T47D (cell line): ENCODE data around the gene SGMS1.

Source experiments
- DNase-seq, 2 experiments: peaks; one replicate each; pipeline versions ENCODE4 v3.0.0 to v3.0.0-alpha.2; 2011 to 2012; ENCODE audit warnings: low read depth in 1 of 2, low spot score in 1 of 2
- JUND ChIP-seq: IDR thresholded peaks from 2 replicates; pipeline ENCODE4 v1.6.1; 2012; ENCODE audit warnings: low read depth
- in situ Hi-C: cut with HindIII; loops from 2 replicates; pipeline ENCODE4 v1.10.0; 2016; ENCODE audit warnings: low sequenced_read_pairs, low pct_unique_long_range_greater_than_20kb

SGMS1 gene

GRCh38 chr10:50312464-50313437 lies 311.0 kb downstream of the SGMS1 start:
- no peak for DNase-seq
- in situ Hi-C loops: no loop called here
- TF ChIP-seq JUND: no peak

GRCh38 chr10:50310560-50311174 lies 313.1 kb downstream of the SGMS1 start:
- TF ChIP-seq JUND: no peak
- DNase-seq: peak in 1 of 2 experiments; percentile 49
- in situ Hi-C loops: no loop called here

- DNase-seq: no peak
- TF ChIP-seq JUND: no peak
- in situ Hi-C loops: no loop called here
Observed at GRCh38 chr10:50309342-50309741, 314.4 kb downstream of the SGMS1 start.

GRCh38 chr10:50304660-50305059 lies 319.1 kb downstream of the SGMS1 start:
- TF ChIP-seq JUND: no peak
- no peak for DNase-seq
- in situ Hi-C loops: no loop called here

- TF ChIP-seq JUND: no peak
- no peak for DNase-seq
- in situ Hi-C loops: no loop called here
Observed at GRCh38 chr10:50299948-50300669, 323.6 kb downstream of the SGMS1 start.

GRCh38 chr10:50295367-50295766 lies 328.4 kb downstream of the SGMS1 start:
- TF ChIP-seq JUND: no peak
- in situ Hi-C loops: no loop called here

GRCh38 chr10:50294582-50294981 lies 329.2 kb downstream of the SGMS1 start:
- in situ Hi-C loops: no loop called here
- no peak for DNase-seq
- no peak for TF ChIP-seq JUND

More at GRCh38 chr10:50295367-50295766, 328.4 kb downstream of the SGMS1 start:
- no peak for DNase-seq

GRCh38 chr10:50293513-50294313 lies 330.0 kb downstream of the SGMS1 start:
- TF ChIP-seq JUND: no peak
- in situ Hi-C loops: no loop called here
- no peak for DNase-seq

- TF ChIP-seq JUND: no peak
- peak in 1 of 2 experiments; percentile 42 for DNase-seq
- in situ Hi-C loops: no loop called here
Observed at GRCh38 chr10:50291261-50291850, 332.4 kb downstream of the SGMS1 start.

- DNase-seq: no peak
- in situ Hi-C loops: no loop called here
Observed at GRCh38 chr10:50289196-50289595, 334.6 kb downstream of the SGMS1 start.

GRCh38 chr10:50286996-50287803 lies 336.6 kb downstream of the SGMS1 start:
- no peak for TF ChIP-seq JUND
- no peak for DNase-seq
- in situ Hi-C loops: no loop called here

More at GRCh38 chr10:50289196-50289595, 334.6 kb downstream of the SGMS1 start:
- TF ChIP-seq JUND: no peak
